ENCODE results near the gene DCLK2. TPM values are rescaled to one million over a fixed set of nuclear protein-coding genes. Genes with fewer than 3 reads are reported as not detected.

The DCLK2 gene
- total and polyA plus RNA-seq, 2 of the 8 experiments (the other 6 are each of a cell fraction or from before 2014, with no cell fraction given): 0.32 to 0.37 TPM

DNA sequence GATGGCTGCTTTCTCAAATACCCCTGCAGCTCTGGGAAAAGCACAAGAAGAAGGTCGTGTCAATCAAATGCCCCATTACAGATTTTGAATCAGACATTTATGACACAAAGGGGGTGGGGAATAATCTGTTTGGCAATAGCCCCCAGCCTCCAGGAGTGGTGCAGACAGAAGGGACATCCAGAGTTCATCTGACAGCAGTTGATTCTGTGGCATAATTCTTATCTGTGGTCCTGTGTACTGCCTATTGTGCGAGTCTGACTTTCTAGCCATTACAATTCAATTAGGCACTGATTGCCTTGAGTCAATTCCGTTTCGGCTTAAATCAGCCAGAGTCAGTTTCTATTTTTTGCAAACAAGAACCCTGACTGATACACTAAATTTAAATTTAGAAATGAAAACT is 28.6 kb upstream of the DCLK2 start (continued):
- TF ChIP-seq FOSL1 (IDR thresholded peaks at IDR 0.05; ENCODE audit: insufficient read depth, low read depth, low read length) (no peak), YY1 (IDR thresholded peaks at IDR 0.05; ENCODE audit: low read depth, low read length) (no peak)
